WTC11 (cell line): ENCODE results near the gene MTCL1. TPM values are rescaled to one million over a fixed set of nuclear protein-coding genes. Genes with fewer than 3 reads are reported as not detected.

Experiments
- ATAC-seq: fragments of 200-7000 bp; cut with Tn5 transposase; 2 replicates; pipeline ENCODE4 v1.10.0; 2021; ENCODE audit warnings: mild to moderate bottlenecking, moderate library complexity
- CTCF ChIA-PET: fragments of 300-600 bp; sonication (Branson Sonifier 250); formaldehyde crosslinking; loops from one replicate; lab custom pipeline; 2021; ENCODE audit warnings: antibody characterized with exemption; lab: Charles Lee
- POLR2A ChIA-PET: fragments of 350-600 bp; sonication (Branson Sonifier 250); formaldehyde crosslinking; loops from one replicate; lab custom pipeline; 2021; ENCODE audit warnings: antibody characterized with exemption; lab: Charles Lee
- DNase-seq: peaks from one replicate; pipeline ENCODE4 v3.0.0; 2021; ENCODE audit warnings: low spot score
- H3K27ac Mint-ChIP-seq: 2 replicates; pipeline ENCODE4 v1.8.0; 2021; ENCODE audit warnings: mixed read lengths
- H3K27me3 Mint-ChIP-seq: 2 replicates; pipeline ENCODE4 v1.8.0; 2021; ENCODE audit warnings: low read depth, mild to moderate bottlenecking, moderate library complexity, mixed read lengths
- H3K36me3 Mint-ChIP-seq: 2 replicates; pipeline ENCODE4 v1.8.0; 2021; ENCODE audit warnings: mixed read lengths
- H3K4me1 Mint-ChIP-seq: 2 replicates; pipeline ENCODE4 v1.8.0; 2022; ENCODE audit warnings: mixed read lengths
- H3K4me3 Mint-ChIP-seq: 2 replicates; pipeline ENCODE4 v1.8.0; 2021; ENCODE audit warnings: mild to moderate bottlenecking, moderate library complexity, mixed read lengths
- H3K9me3 Mint-ChIP-seq: 2 replicates; pipeline ENCODE4 v1.8.0; 2021; ENCODE audit warnings: mixed read lengths
- ARID4B ChIP-seq: sonication (generic); formaldehyde crosslinking; IDR thresholded peaks from 2 replicates; pipeline ENCODE4 v1.8.0; 2023; ENCODE audit warnings: missing genetic modification reagents, mild to moderate bottlenecking, borderline replicate concordance
- ATF6 ChIP-seq: sonication (generic); formaldehyde crosslinking; IDR thresholded peaks from 2 replicates; pipeline ENCODE4 v1.8.1; 2023; ENCODE audit warnings: mild to moderate bottlenecking, missing genetic modification reagents
- E2F1 ChIP-seq: sonication (generic); formaldehyde crosslinking; IDR thresholded peaks from 2 replicates; pipeline ENCODE4 v1.8.0; 2022; ENCODE audit warnings: mild to moderate bottlenecking, missing genetic modification reagents
- ELF4 ChIP-seq: sonication (generic); formaldehyde crosslinking; IDR thresholded peaks from 2 replicates; pipeline ENCODE4 v1.8.1; 2022; ENCODE audit warnings: low read depth, mild to moderate bottlenecking, moderate library complexity, missing genetic modification reagents
- EMX1 ChIP-seq: fragments of 250-450 bp; sonication (Bioruptor Pico); IDR thresholded peaks from 2 replicates; pipeline ENCODE4 v1.8.0; 2021; ENCODE audit warnings: mild to moderate bottlenecking
- ETV6 ChIP-seq: sonication (generic); formaldehyde crosslinking; IDR thresholded peaks from 2 replicates; pipeline ENCODE4 v1.8.1; 2022; ENCODE audit warnings: mild to moderate bottlenecking, missing genetic modification reagents
- FOXP4 ChIP-seq: sonication (generic); formaldehyde crosslinking; IDR thresholded peaks from 2 replicates; pipeline ENCODE4 v1.8.0; 2022; ENCODE audit warnings: mild to moderate bottlenecking, missing genetic modification reagents
- GRHL2 ChIP-seq: fragments of 250-450 bp; sonication (Bioruptor Pico); IDR thresholded peaks from 2 replicates; pipeline ENCODE4 v1.8.0; 2022; ENCODE audit warnings: mild to moderate bottlenecking, moderate library complexity; ENCODE audit not compliant: insufficient replicate concordance, severe bottlenecking
- IRF1 ChIP-seq: sonication (generic); formaldehyde crosslinking; IDR thresholded peaks from 2 replicates; pipeline ENCODE4 v1.8.0; 2023; ENCODE audit warnings: missing genetic modification reagents
- MYBL2 ChIP-seq: sonication (generic); formaldehyde crosslinking; IDR thresholded peaks from 2 replicates; pipeline ENCODE4 v1.8.1; 2023; ENCODE audit warnings: mild to moderate bottlenecking, moderate library complexity, missing genetic modification reagents
- NFYB ChIP-seq: sonication (generic); formaldehyde crosslinking; conservative IDR thresholded peaks from 2 replicates; pipeline ENCODE4 v1.8.0; 2022; ENCODE audit warnings: low read depth, missing genetic modification reagents
- NR2C2 ChIP-seq: sonication (generic); formaldehyde crosslinking; IDR thresholded peaks from 2 replicates; pipeline ENCODE4 v1.8.0; 2022; ENCODE audit warnings: mild to moderate bottlenecking, missing genetic modification reagents
- RORB ChIP-seq: fragments of 250-450 bp; sonication (Bioruptor Pico); IDR thresholded peaks from 2 replicates; pipeline ENCODE4 v1.9.0; 2021; ENCODE audit warnings: mild to moderate bottlenecking
- SOX15 ChIP-seq: fragments of 250-450 bp; sonication (Bioruptor Pico); IDR thresholded peaks from 2 replicates; pipeline ENCODE4 v1.9.0; 2021; ENCODE audit warnings: mild to moderate bottlenecking
- USF2 ChIP-seq: sonication (generic); formaldehyde crosslinking; IDR thresholded peaks from 2 replicates; pipeline ENCODE4 v1.8.1; 2023; ENCODE audit warnings: mild to moderate bottlenecking, missing genetic modification reagents, moderate library complexity
- ZMAT4 ChIP-seq: fragments of 250-450 bp; sonication (Bioruptor Pico); IDR thresholded peaks from 2 replicates; pipeline ENCODE4 v1.9.0; 2021; ENCODE audit warnings: mild to moderate bottlenecking
- ZNF281 ChIP-seq: sonication (generic); formaldehyde crosslinking; IDR thresholded peaks from 2 replicates; pipeline ENCODE4 v1.8.0; 2023; ENCODE audit warnings: mild to moderate bottlenecking, missing genetic modification reagents
- total RNA-seq: library from RNA; stranded (reverse); gene quantifications from 3 replicates; pipeline ENCODE4 v1.2.3, GENCODE V29; 2021

MTCL1 gene
- total RNA-seq, 1 experiment from 2014 or later: 64.3 TPM

GRCh38 chr18:8860845-8861642 lies 155.7 kb downstream of the MTCL1 start (continued):
- TF ChIP-seq ZMAT4 (CRISPR knock-in tag) (no peak), ZNF281 (CRISPR knock-in tag) (no peak)
- TF ChIP-seq, all 79 proteins: peak for 0

GRCh38 chr18:8863427-8863826 lies 158.1 kb downstream of the MTCL1 start:
- no peak overlapping the region for H3K4me3 Mint-ChIP-seq
- H3K4me1 Mint-ChIP-seq: 0 out of 2 replicates have a peak, but pooled peaks cover 2% of the 10 kb centered on the region
- no peaks in the 10 kb centered on the region for H3K36me3 Mint-ChIP-seq
- no peak for DNase-seq
- ChIA-PET POLR2A (no interaction called here), CTCF (interaction anchor here (1.0 kb wide), 1 partner anchor 125 kb away, joined by 5 read pairs; no protein-coding TSS in a partner anchor)
- no peak for ATAC-seq
- no peaks in the 10 kb centered on the region for H3K27me3 Mint-ChIP-seq
- H3K9me3 Mint-ChIP-seq: peaks cover 12% of the 10 kb centered on the region
- TF ChIP-seq USF2 (CRISPR knock-in tag): no peak
- TF ChIP-seq FOXP4 (CRISPR knock-in tag): no peak
- TF ChIP-seq EMX1 (CRISPR knock-in tag): no peak
- no peak overlapping the region for H3K27ac Mint-ChIP-seq

- H3K4me1 Mint-ChIP-seq: 0 out of 2 replicates have a peak, but pooled peaks cover 2% of the 10 kb centered on the region
- ChIA-PET POLR2A (no interaction called here), CTCF (no interaction called here)
- ATAC-seq: no peak
- H3K27ac Mint-ChIP-seq: no peak overlapping the region
- H3K36me3 Mint-ChIP-seq: no peaks in the 10 kb centered on the region
- H3K4me3 Mint-ChIP-seq: no peak overlapping the region
- peaks cover 12% of the 10 kb centered on the region for H3K9me3 Mint-ChIP-seq
- no peaks in the 10 kb centered on the region for H3K27me3 Mint-ChIP-seq
- no peak for DNase-seq
- TF ChIP-seq GRHL2 (CRISPR knock-in tag) (no peak), NR2C2 (CRISPR knock-in tag) (no peak), ELF4 (no peak), NFYB (CRISPR knock-in tag) (no peak), ATF6 (CRISPR knock-in tag) (no peak), ARID4B (CRISPR knock-in tag) (no peak), SOX15 (CRISPR knock-in tag) (no peak), IRF1 (CRISPR knock-in tag) (no peak), ETV6 (no peak), E2F1 (no peak), MYBL2 (CRISPR knock-in tag) (no peak), RORB (CRISPR knock-in tag) (no peak)
These were observed 160.6 kb downstream of the MTCL1 start for GRCh38 chr18:8865934-8866333.
